Activated T-helper 2 cell treated with anti-CD3 and anti-CD28 coated beads, Interferon-gamma antibody, Interleukin-2, Interleukin-4, amounts not matched to agents 10 μg/mL and 5 μg/mL and 100 μg/mL, durations not matched to agents 14 hours and 24 hours and 36 hours (primary cell): ENCODE data around the gene TNIP1. TPM values are rescaled to one million over a fixed set of nuclear protein-coding genes. Genes with fewer than 3 reads are reported as not detected.

Experiments used
- DNase-seq: peaks from one replicate; pipeline ENCODE4 v3.0.0; 2021; ENCODE audit warnings: low spot score
- H3K27ac Mint-ChIP-seq: one replicate; pipeline ENCODE4 v1.8.0; 2021; ENCODE audit warnings: mixed read lengths
- H3K27me3 Mint-ChIP-seq: one replicate; pipeline ENCODE4 v1.8.0; 2021; ENCODE audit warnings: low read depth, mixed read lengths
- H3K36me3 Mint-ChIP-seq: one replicate; pipeline ENCODE4 v1.8.0; 2021; ENCODE audit warnings: low read depth, mixed read lengths
- H3K4me1 Mint-ChIP-seq: one replicate; pipeline ENCODE4 v1.8.0; 2021; ENCODE audit warnings: low read depth, mixed read lengths
- H3K4me3 Mint-ChIP-seq: one replicate; pipeline ENCODE4 v1.8.0; 2021; ENCODE audit warnings: low read depth, mild to moderate bottlenecking, moderate library complexity, mixed read lengths
- H3K9me3 Mint-ChIP-seq: one replicate; pipeline ENCODE4 v1.8.0; 2021; ENCODE audit warnings: mixed read lengths
- intact Hi-C: fragments of 100-400 bp; cut with micrococcal nuclease; formaldehyde crosslinking; loops from one replicate; pipeline ENCODE4 v1.15.1; 2023
- total RNA-seq: library from RNA; stranded (reverse); gene quantifications from 2 replicates; pipeline ENCODE4 v1.2.3, GENCODE V29; 2022

The TNIP1 gene
- total RNA-seq, 1 donor from 2014 or later = 473 TPM

GRCh38 chr5:151066920-151067319, 13.9 kb downstream of the TNIP1 start:
- no peaks in the 10 kb centered on the region for H3K9me3 Mint-ChIP-seq
- intact Hi-C loops = no loop called here
- no peak for DNase-seq
- peak overlapping the region; percentile 53 for H3K4me3 Mint-ChIP-seq
- peaks cover 85% of the 10 kb centered on the region for H3K4me1 Mint-ChIP-seq
- H3K27me3 Mint-ChIP-seq = no peaks in the 10 kb centered on the region
- peaks cover 95% of the 10 kb centered on the region for H3K36me3 Mint-ChIP-seq
- peak overlapping the region; percentile 89 for H3K27ac Mint-ChIP-seq

GRCh38 chr5:151065609-151066008, 15.2 kb downstream of the TNIP1 start:
- intact Hi-C loops = loop anchor here (1.0 kb wide), 2 partner anchors 13 to 33 kb away; no protein-coding TSS in a partner anchor
- H3K27me3 Mint-ChIP-seq = no peaks in the 10 kb centered on the region
- peak overlapping the region; percentile 89 for H3K27ac Mint-ChIP-seq
- H3K36me3 Mint-ChIP-seq = peaks cover 97% of the 10 kb centered on the region
- H3K9me3 Mint-ChIP-seq = no peaks in the 10 kb centered on the region
- DNase-seq = no peak
- peaks cover 84% of the 10 kb centered on the region for H3K4me1 Mint-ChIP-seq
- H3K4me3 Mint-ChIP-seq = peak overlapping the region; percentile 53

- intact Hi-C loops = loop anchor here (1.0 kb wide), 2 partner anchors 13 to 33 kb away; no protein-coding TSS in a partner anchor
- Mint-ChIP-seq H3K27ac (peak overlapping the region; percentile 89), H3K27me3 (no peaks in the 10 kb centered on the region), H3K4me3 (peak overlapping the region; percentile 53), H3K9me3 (no peaks in the 10 kb centered on the region), H3K4me1 (peaks cover 84% of the 10 kb centered on the region), H3K36me3 (peaks cover 98% of the 10 kb centered on the region)
- DNase-seq = no peak
Observed at GRCh38 chr5:151064916-151065499, 15.8 kb downstream of the TNIP1 start.

- peaks cover 98% of the 10 kb centered on the region for H3K36me3 Mint-ChIP-seq
- intact Hi-C loops = no loop called here
- peaks cover 82% of the 10 kb centered on the region for H3K4me1 Mint-ChIP-seq
- H3K27ac Mint-ChIP-seq = peak overlapping the region; percentile 89
- DNase-seq = no peak
- no peaks in the 10 kb centered on the region for H3K27me3 Mint-ChIP-seq
- H3K9me3 Mint-ChIP-seq = no peaks in the 10 kb centered on the region
- peak overlapping the region; percentile 20 for H3K4me3 Mint-ChIP-seq
Observed at GRCh38 chr5:151063142-151063989, 17.5 kb downstream of the TNIP1 start.

- Mint-ChIP-seq H3K4me3 (no peak overlapping the region), H3K36me3 (peaks cover 98% of the 10 kb centered on the region), H3K27me3 (no peaks in the 10 kb centered on the region), H3K9me3 (no peaks in the 10 kb centered on the region), H3K4me1 (peaks cover 74% of the 10 kb centered on the region), H3K27ac (peak overlapping the region; percentile 89)
- intact Hi-C loops = no loop called here
- DNase-seq = no peak
Observed at GRCh38 chr5:151062405-151063141, 18.3 kb downstream of the TNIP1 start.

GRCh38 chr5:151060742-151061141, 20.1 kb downstream of the TNIP1 start:
- H3K4me1 Mint-ChIP-seq = peaks cover 60% of the 10 kb centered on the region
- no peaks in the 10 kb centered on the region for H3K27me3 Mint-ChIP-seq
- peaks cover 98% of the 10 kb centered on the region for H3K36me3 Mint-ChIP-seq
- no peak overlapping the region for H3K4me3 Mint-ChIP-seq
- peak overlapping the region; percentile 83 for H3K27ac Mint-ChIP-seq
- intact Hi-C loops = no loop called here
- no peak for DNase-seq
- no peaks in the 10 kb centered on the region for H3K9me3 Mint-ChIP-seq

GRCh38 chr5:151058891-151059489, 21.8 kb downstream of the TNIP1 start:
- intact Hi-C loops = no loop called here
- Mint-ChIP-seq H3K27me3 (no peaks in the 10 kb centered on the region), H3K4me1 (peaks cover 46% of the 10 kb centered on the region), H3K27ac (peak overlapping the region; percentile 83), H3K36me3 (peaks cover 100% of the 10 kb centered on the region), H3K9me3 (no peaks in the 10 kb centered on the region), H3K4me3 (no peak overlapping the region)
- DNase-seq = no peak

GRCh38 chr5:151058301-151058700, 22.5 kb downstream of the TNIP1 start:
- no peaks in the 10 kb centered on the region for H3K27me3 Mint-ChIP-seq
- peaks cover 47% of the 10 kb centered on the region for H3K4me1 Mint-ChIP-seq
- no peaks in the 10 kb centered on the region for H3K9me3 Mint-ChIP-seq
- intact Hi-C loops = no loop called here
- H3K4me3 Mint-ChIP-seq = no peak overlapping the region
- H3K27ac Mint-ChIP-seq = no peak overlapping the region
- peaks cover 100% of the 10 kb centered on the region for H3K36me3 Mint-ChIP-seq
- no peak for DNase-seq

- no peaks in the 10 kb centered on the region for H3K27me3 Mint-ChIP-seq
- no peaks in the 10 kb centered on the region for H3K9me3 Mint-ChIP-seq
- intact Hi-C loops = no loop called here
- H3K4me1 Mint-ChIP-seq = peaks cover 44% of the 10 kb centered on the region
- H3K36me3 Mint-ChIP-seq = peaks cover 98% of the 10 kb centered on the region
- no peak for DNase-seq
- peak overlapping the region; percentile 49 for H3K27ac Mint-ChIP-seq
- no peak overlapping the region for H3K4me3 Mint-ChIP-seq
Observed at GRCh38 chr5:151056379-151057325, 24.2 kb downstream of the TNIP1 start.

- H3K27me3 Mint-ChIP-seq = no peaks in the 10 kb centered on the region
- peaks cover 96% of the 10 kb centered on the region for H3K36me3 Mint-ChIP-seq
- H3K27ac Mint-ChIP-seq = no peak overlapping the region
- no peaks in the 10 kb centered on the region for H3K9me3 Mint-ChIP-seq
- peaks cover 36% of the 10 kb centered on the region for H3K4me1 Mint-ChIP-seq
- intact Hi-C loops = no loop called here
- no peak for DNase-seq
- H3K4me3 Mint-ChIP-seq = no peak overlapping the region
Observed at GRCh38 chr5:151055336-151055735, 25.5 kb downstream of the TNIP1 start.

- DNase-seq = no peak
- Mint-ChIP-seq H3K36me3 (peaks cover 96% of the 10 kb centered on the region), H3K27me3 (no peaks in the 10 kb centered on the region), H3K27ac (peak overlapping the region; percentile 63), H3K9me3 (no peaks in the 10 kb centered on the region), H3K4me3 (no peak overlapping the region), H3K4me1 (peaks cover 30% of the 10 kb centered on the region)
- intact Hi-C loops = no loop called here
Observed at GRCh38 chr5:151054709-151055108, 26.1 kb downstream of the TNIP1 start.
